Right renal pelvis (tissue), 4 donors: ENCODE data around the gene FHIT. TPM values are rescaled to one million over a fixed set of nuclear protein-coding genes. Genes with fewer than 3 reads are reported as not detected.
"Not testable (repeated sequence)": the region's sequence is repeated elsewhere in the genome, so short reads cannot be mapped to it uniquely, and the experiment has no call there.

Experiments
- DNase-seq, 4 donors: peaks; one replicate each; pipeline ENCODE4 v3.0.0-alpha.2; 2013; ENCODE audit warnings: low read depth in 4 of 4, low spot score in 3 of 4, missing footprints in 1 of 4
- polyA plus RNA-seq, 4 donors: library from polyadenylated mRNA; unstranded; fragments of 120-200 nt; gene quantifications; one replicate each; pipeline ENCODE4 v1.2.1, GENCODE V29; 2013; ENCODE audit not compliant: insufficient read length in 4 of 4

FHIT gene
- polyA plus RNA-seq, 4 donors = 24.5 to 27.4 (median 26.6) TPM

GRCh38 chr3:60953351-60953750, 297.9 kb downstream of the FHIT start:
- DNase-seq = peak in 2 of 4 donors; percentile 8 to 10

- DNase-seq = no peak
Measured at GRCh38 chr3:60952055-60952454, 299.2 kb downstream of the FHIT start.

DNA sequence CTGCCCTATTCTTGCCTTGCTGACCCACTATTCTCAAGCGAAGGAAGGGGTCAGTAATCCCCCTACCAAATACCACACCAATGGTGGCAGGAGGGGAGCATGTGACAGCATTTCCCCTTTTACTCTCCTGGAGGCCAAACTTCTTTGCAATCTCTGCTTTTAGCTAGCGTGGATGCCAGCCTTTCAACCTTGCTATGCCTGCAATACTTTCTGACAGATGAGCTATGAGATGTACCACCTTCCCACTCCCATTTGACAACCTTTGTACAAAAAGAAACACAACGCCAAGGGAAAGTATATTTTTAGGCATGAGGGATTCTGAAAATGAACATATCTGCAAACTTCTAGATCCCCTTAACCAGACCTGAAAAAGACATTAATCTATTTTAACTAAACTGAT, 302.1 kb downstream of the FHIT start:
- DNase-seq = no peak

DNA sequence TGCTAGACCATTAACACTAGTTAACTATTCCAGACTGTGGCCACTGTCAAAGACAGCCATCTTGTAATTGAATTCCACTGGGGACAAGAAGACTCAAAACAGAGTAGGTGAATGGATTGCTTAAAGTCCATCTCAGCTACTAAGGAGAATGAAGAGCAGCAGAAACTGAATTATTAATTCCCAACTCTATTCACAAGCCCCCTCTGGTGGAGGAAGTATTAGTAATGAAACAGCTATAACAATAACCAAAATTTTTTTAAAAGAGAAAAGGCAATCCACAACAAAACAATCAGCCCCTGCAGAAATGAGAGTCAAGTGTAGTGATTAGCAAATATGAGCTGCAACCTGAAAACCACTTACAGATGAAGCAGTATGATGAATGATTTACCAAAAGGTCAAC, 302.8 kb downstream of the FHIT start:
- no peak for DNase-seq

- no peak for DNase-seq
Measured at GRCh38 chr3:60935709-60936108, 315.5 kb downstream of the FHIT start.

DNA sequence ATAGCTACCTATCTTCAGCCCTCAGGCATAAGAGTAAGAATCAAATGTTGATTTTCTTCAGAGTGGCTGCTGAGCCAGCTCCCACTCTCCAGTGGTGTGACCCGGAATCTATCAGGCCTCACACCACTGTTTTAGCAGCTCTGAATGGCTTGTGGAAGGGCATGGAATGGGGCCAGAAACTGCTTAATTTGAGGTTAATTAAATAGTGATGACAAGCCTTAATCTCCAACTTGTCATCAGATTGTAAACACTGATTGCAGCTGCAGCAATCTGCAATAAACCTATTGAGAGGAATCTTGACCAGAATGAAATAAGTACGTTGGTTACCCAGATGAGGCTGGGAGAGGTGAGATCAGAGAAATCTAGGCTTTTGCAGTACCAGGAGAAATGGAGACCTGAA, 317.4 kb downstream of the FHIT start:
- DNase-seq = no peak

DNA sequence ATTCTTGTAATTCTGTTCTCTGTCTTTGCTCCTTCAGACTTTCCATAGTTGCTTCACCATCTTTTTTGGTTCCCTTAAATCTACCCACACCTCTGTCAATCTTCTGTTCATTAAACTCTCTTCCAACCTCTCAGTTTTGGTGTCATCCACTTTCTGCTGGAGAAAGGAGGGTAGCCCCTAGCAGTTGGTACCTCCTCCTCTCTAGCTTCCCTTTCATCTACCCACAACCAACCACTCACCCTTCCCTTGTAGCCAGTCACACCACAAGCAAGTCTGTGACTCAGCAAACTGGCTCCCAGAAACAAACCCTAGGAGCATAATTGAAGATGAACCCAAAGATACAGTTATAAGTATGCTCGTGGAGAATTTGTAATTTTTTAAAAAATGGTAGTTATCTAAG, 318.6 kb downstream of the FHIT start:
- DNase-seq = no peak

DNA sequence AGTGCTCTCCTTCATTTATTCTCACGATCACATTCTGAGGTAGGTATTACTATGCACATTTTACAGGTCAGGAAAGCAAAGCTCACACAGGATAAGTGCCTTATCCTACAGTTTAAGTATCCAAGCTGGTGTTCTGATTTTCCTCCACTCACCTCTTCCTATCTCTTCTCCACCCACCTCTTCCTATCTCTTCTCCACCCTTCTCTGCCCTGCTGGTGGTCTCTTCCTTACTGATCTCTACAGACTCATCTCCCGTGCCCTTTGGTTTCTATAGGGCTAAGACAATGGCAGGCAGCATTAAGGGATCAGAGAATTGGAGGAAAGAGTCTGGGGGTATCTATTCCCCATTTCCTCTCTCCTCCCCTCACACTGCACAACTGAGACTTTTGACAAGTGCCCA, 319.1 kb downstream of the FHIT start:
- DNase-seq = no peak

DNA sequence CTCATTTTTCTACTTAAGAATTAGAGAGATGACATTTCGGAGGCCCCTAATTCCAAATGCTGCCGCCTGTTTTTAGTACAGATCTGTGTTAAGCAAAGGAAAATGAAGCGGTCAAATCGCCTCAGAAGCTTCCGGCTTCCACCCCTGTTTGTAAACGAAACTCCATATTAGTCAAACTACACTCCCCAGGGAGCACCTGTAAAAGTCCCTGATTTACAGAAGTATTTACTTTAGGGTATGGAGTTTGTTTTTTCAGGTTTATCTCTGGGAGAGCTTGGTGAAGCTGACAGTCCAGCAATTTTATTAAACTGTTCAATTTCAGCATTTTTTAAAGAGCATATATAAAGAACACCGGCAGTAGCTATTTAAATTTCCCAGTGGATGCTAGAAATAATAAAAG, 319.8 kb downstream of the FHIT start:
- DNase-seq = no peak

DNA sequence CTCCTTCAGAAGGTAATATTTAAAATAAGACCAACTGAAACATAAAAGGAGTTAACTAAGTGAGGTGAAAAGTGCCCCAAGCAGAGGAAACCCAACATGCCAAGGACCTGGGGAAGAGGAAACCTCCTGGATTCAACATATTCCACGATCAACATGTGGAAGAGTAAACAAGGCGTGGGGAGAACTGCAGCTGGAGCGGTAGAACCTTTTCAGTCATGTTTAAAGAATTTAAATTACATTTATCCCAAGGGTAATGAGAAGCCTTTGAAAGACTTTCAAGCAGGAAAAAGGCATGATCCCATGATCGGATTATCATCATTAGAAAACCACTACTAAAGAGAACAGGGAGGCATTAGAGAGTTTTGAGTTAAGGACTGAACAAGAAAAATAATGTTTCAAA, 330.7 kb downstream of the FHIT start:
- no peak for DNase-seq

- DNase-seq = no peak
Measured at GRCh38 chr3:60919296-60919695, 332.0 kb downstream of the FHIT start.

DNA sequence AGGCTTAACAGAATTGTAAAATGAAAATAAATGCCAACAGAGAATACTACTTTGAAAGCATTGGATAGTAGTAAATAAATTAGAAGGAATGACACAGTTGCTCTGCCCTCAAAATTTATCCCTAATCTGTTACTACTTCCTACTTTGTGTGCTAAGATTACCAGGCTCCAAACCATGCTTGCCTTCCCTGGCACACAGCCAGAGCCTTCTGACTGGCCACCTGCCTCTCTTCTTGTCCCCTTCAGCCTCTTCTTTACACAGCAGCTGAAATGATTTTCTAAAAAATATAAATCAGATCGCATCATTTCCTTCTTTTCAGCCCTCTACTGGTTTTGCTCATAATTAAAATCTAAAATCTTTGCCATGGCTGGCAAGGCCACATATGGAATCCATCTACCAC, 334.1 kb downstream of the FHIT start:
- DNase-seq = no peak

DNA sequence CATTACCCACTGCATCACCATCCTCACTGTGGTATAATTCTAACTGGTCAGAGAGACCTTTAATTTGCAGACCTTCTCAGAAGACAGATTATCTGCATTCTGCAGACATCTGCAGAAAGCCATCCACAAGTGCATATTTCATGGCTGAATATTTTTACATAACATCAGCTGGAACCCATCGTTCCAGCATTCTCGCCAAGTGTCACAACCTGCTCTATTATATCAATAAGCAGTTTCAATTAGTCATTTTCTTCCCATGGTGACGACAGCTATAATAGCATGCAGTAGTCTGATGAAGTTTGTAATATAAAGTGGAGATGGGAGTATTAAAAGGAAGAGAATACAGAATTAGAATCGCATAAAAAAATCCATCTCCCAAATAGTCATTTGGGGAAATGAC, 334.7 kb downstream of the FHIT start:
- DNase-seq = peak in 2 of 4 donors; percentile 11 to 12

GRCh38 chr3:60913474-60913873, 337.8 kb downstream of the FHIT start:
- DNase-seq = no peak

DNA sequence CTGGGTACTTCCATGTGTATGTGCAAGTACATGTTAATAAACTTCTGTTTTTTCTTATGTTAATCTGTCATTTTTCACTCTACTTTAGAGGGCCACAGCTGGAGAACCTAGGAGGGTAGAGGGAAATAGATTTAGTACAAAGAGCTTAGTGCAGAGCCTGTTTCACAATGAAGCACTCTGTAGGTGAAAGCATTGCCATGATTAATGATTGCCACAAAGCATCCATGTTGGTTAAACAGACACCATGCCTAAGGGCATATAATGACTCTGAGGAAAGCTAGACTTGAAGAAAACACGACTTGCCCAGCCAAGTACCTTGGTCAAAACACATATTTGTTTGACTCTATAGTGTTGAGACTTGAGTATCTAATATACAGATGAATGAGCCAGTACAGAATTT, 338.4 kb downstream of the FHIT start:
- DNase-seq = no peak

GRCh38 chr3:60912142-60912541, 339.1 kb downstream of the FHIT start:
- no peak for DNase-seq

- DNase-seq = no peak
Measured at GRCh38 chr3:60909526-60909925, 341.7 kb downstream of the FHIT start.

GRCh38 chr3:60906283-60906682, 345.0 kb downstream of the FHIT start:
- no peak for DNase-seq

GRCh38 chr3:60898321-60898720, 352.9 kb downstream of the FHIT start:
- no peak for DNase-seq

GRCh38 chr3:60893946-60894345, 357.3 kb downstream of the FHIT start:
- DNase-seq = no peak

GRCh38 chr3:60890226-60890625, 361.0 kb downstream of the FHIT start:
- DNase-seq = no peak

DNA sequence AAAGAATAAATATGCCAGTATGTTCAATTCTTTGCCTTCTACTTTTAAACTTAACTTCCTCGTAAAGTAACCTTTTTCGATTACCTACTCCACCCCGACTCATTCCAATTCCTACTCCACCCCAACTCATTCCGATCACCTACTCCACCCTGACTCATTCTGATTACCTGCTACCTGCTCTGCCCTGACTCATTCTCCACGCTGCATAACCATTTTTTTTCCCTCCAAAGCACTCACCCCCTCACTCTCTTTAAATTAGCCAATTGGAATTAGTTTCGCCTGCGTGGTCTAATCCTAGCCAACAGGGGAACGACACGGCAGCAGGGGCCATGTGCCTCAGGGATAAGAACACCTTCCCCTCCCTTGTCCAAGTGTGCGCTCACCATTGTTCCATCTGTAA, 362.3 kb downstream of the FHIT start:
- not testable (repeated sequence) for DNase-seq

- no peak for DNase-seq
Measured at GRCh38 chr3:60887574-60887973, 363.7 kb downstream of the FHIT start.

GRCh38 chr3:60886518-60886917, 364.7 kb downstream of the FHIT start:
- DNase-seq = no peak
